Measurements from ENCODE around the gene CPSF2. TPM values are rescaled to one million over a fixed set of nuclear protein-coding genes. Genes with fewer than 3 reads are reported as not detected.

Gene CPSF2
- total RNA-seq, 1 experiment from 2014 or later = 80.3 TPM

DNA sequence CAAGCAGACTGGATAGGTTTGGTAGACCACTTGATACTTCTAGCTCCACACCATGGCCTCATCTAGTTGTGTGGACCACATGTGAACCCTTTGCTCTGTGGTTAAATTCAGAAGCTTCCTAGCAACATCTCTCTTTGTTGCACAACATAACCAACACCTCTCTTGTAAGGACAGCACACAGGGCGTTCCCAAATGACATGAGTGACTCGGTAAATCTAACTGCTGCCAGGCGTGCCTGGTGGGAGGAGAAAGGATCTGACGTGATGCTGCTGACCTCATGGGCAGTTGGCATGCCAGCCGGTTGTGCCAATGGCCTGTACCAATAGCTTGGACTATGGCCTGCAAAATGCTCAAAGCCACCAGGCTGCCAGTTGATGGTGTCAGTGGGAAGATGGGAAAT, 93.8 kb downstream of the CPSF2 start:
- no peak overlapping the region for H3K4me3 Mint-ChIP-seq (ENCODE audit: unreplicated experiment)
- no TSS peak for BruUV-seq (replicated peaks)
- H3K4me3 ChIP-seq (ENCODE audit: low read depth, low read length) = no peak overlapping the region

DNA sequence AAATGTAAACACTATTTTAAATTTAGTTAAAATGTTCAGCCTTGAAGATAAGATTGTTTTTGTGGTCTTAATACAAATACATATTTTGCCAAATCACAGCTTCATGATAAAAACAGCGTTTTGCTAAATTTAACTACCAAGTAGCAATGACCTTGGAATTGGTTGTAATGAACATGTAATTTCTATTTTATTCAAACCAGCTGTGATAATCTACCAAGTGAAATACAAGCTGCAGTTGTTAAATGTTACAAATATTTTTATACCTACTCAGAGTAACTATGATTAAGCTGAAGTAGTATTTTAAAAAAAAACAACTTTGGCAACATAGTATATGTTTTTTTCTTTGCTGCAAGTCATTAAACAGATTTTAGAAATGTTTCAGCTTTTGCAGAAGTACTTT, 96.2 kb downstream of the CPSF2 start:
- H3K27me3 Mint-ChIP-seq (ENCODE audit: insufficient read depth, unreplicated experiment) = peaks cover 21% of the 10 kb centered on the region
- no peaks in the 10 kb centered on the region for H3K9me3 Mint-ChIP-seq (ENCODE audit: unreplicated experiment)
- H3K36me3 ChIP-seq (ENCODE audit: control insufficient read depth, insufficient read depth, low read length) = no peaks in the 10 kb centered on the region
- no TSS peak for BruUV-seq (replicated peaks)
- H3K4me3 ChIP-seq (ENCODE audit: low read depth, low read length) = no peak overlapping the region
- no peaks in the 10 kb centered on the region for H3K36me3 Mint-ChIP-seq (ENCODE audit: insufficient read depth, unreplicated experiment)
- POLR2A ChIA-PET = no interaction called here
- TF ChIP-seq, protein P1, sequence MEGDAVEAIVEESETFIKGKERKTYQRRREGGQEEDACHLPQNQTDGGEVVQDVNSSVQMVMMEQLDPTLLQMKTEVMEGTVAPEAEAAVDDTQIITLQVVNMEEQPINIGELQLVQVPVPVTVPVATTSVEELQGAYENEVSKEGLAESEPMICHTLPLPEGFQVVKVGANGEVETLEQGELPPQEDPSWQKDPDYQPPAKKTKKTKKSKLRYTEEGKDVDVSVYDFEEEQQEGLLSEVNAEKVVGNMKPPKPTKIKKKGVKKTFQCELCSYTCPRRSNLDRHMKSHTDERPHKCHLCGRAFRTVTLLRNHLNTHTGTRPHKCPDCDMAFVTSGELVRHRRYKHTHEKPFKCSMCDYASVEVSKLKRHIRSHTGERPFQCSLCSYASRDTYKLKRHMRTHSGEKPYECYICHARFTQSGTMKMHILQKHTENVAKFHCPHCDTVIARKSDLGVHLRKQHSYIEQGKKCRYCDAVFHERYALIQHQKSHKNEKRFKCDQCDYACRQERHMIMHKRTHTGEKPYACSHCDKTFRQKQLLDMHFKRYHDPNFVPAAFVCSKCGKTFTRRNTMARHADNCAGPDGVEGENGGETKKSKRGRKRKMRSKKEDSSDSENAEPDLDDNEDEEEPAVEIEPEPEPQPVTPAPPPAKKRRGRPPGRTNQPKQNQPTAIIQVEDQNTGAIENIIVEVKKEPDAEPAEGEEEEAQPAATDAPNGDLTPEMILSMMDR (IDR thresholded peaks at IDR 0.05; ENCODE audit: insufficient read depth in 1 of 2, low read depth in 1 of 2, low read length in 1 of 2, severe bottlenecking in 1 of 2, unreplicated experiment in 1 of 2) = no peak
- CTCF ChIA-PET = no interaction called here
- no peak overlapping the region for H3K4me3 Mint-ChIP-seq (ENCODE audit: unreplicated experiment)
- intact Hi-C loops (cut with micrococcal nuclease; ENCODE audit: unreplicated experiment) = no loop called here
- no peak for DNase-seq
- H3K4me1 Mint-ChIP-seq (ENCODE audit: low read depth, unreplicated experiment) = no peaks in the 10 kb centered on the region
- no peaks in the 10 kb centered on the region for H3K4me1 ChIP-seq
- H3K27ac Mint-ChIP-seq (ENCODE audit: unreplicated experiment) = no peak overlapping the region
- H3K9me3 ChIP-seq = no peaks in the 10 kb centered on the region
- H3K27me3 ChIP-seq (replicated peaks; ENCODE audit: control insufficient read depth, insufficient read depth, low read length) = no peaks in the 10 kb centered on the region

More for the DNA sequence above, 93.8 kb downstream of the CPSF2 start:
- TF ChIP-seq, protein P1 (IDR thresholded peaks at IDR 0.05; ENCODE audit: insufficient read depth in 1 of 2, low read depth in 1 of 2, low read length in 1 of 2, severe bottlenecking in 1 of 2, unreplicated experiment in 1 of 2) = no peak
- Mint-ChIP-seq H3K27ac (ENCODE audit: unreplicated experiment) (no peak overlapping the region), H3K27me3 (ENCODE audit: insufficient read depth, unreplicated experiment) (peaks cover 20% of the 10 kb centered on the region), H3K9me3 (ENCODE audit: unreplicated experiment) (no peaks in the 10 kb centered on the region), H3K36me3 (ENCODE audit: insufficient read depth, unreplicated experiment) (no peaks in the 10 kb centered on the region), H3K4me1 (ENCODE audit: low read depth, unreplicated experiment) (no peaks in the 10 kb centered on the region)
- ChIA-PET CTCF (no interaction called here), POLR2A (no interaction called here)
- no peaks in the 10 kb centered on the region for H3K36me3 ChIP-seq (ENCODE audit: control insufficient read depth, insufficient read depth, low read length)
- DNase-seq = no peak
- H3K27me3 ChIP-seq (replicated peaks; ENCODE audit: control insufficient read depth, insufficient read depth, low read length) = no peaks in the 10 kb centered on the region
- H3K9me3 ChIP-seq = no peaks in the 10 kb centered on the region
- intact Hi-C loops (cut with micrococcal nuclease; ENCODE audit: unreplicated experiment) = no loop called here
- no peaks in the 10 kb centered on the region for H3K4me1 ChIP-seq

Other genes with a start within 250 kb of the CPSF2 start
- 9.2 and 13.9 TPM in 2 replicates for gene FBLN5, start 174.3 kb upstream of the CPSF2 start, total RNA-seq (2022)
- 42.9 and 43.4 TPM in 2 replicates for gene TRIP11, start 81.9 kb upstream of the CPSF2 start, total RNA-seq (2022)
- gene ATXN3, start 15.4 kb upstream of the CPSF2 start, total RNA-seq (2022) = 18.8 and 29.3 TPM in 2 replicates
- gene NDUFB1, start 263 bp upstream of the CPSF2 start, total RNA-seq (2022) = 105 and 115 TPM in 2 replicates
- gene SLC24A4, start 201.2 kb downstream of the CPSF2 start, total RNA-seq (2022) = not detected in 2 replicates